Aorta (tissue), 5 donors: ENCODE results near the gene BMERB1. TPM values are rescaled to one million over a fixed set of nuclear protein-coding genes. Genes with fewer than 3 reads are reported as not detected.

Experiments
- ATAC-seq: fragments of 200-7000 bp; cut with Tn5 transposase; one replicate; pipeline ENCODE4 v1.9.1; 2022; ENCODE audit warnings: moderate library complexity; ENCODE audit not compliant: low FRiP score
- DNase-seq, 2 donors: peaks; one replicate each; pipeline ENCODE4 v3.0.0-alpha.2; 2020
- H3K27ac ChIP-seq, 2 donors: one replicate each; pipeline ENCODE4 v1.5.1; 2013; ENCODE audit warnings: low read length in 2 of 2, mild to moderate bottlenecking in 2 of 2, moderate library complexity in 2 of 2, control low read depth in 1 of 2, inconsistent platforms in 1 of 2, low read depth in 1 of 2
- H3K27me3 ChIP-seq, 2 donors: one replicate each; pipeline ENCODE4 v1.6.1; 2013; ENCODE audit warnings: control low read depth in 1 of 2, low read length in 1 of 2, mild to moderate bottlenecking in 1 of 2, moderate library complexity in 1 of 2; ENCODE audit not compliant: insufficient read depth in 2 of 2, control insufficient read depth in 1 of 2
- H3K36me3 ChIP-seq, 2 donors: one replicate each; pipeline ENCODE4 v1.6.1; 2013; ENCODE audit warnings: control low read depth in 1 of 2, low read length in 1 of 2, mild to moderate bottlenecking in 1 of 2; ENCODE audit not compliant: insufficient read depth in 2 of 2, control insufficient read depth in 1 of 2
- H3K4me1 ChIP-seq, 2 donors: one replicate each; pipeline ENCODE4 v1.6.1; 2013; ENCODE audit warnings: low read length in 2 of 2, control low read depth in 1 of 2, mild to moderate bottlenecking in 1 of 2, moderate library complexity in 1 of 2; ENCODE audit not compliant: insufficient read depth in 2 of 2, control insufficient read depth in 1 of 2
- H3K4me3 ChIP-seq, 2 donors: one replicate each; pipeline ENCODE4 v1.5.1; 2013; ENCODE audit warnings: low read length in 2 of 2, control low read depth in 1 of 2, mild to moderate bottlenecking in 1 of 2
- H3K9me3 ChIP-seq: one replicate; pipeline ENCODE4 v1.6.1; 2013; ENCODE audit warnings: mild to moderate bottlenecking, low read length; ENCODE audit not compliant: control insufficient read depth
- WGBS, 2 donors: extraction: QIAGEN DNeasy Blood & Tissue Kit; methylation state at CpG; one replicate each; pipeline ENCODE4 v1.1.7; 2013; 5-methylcytosine and 5-hydroxymethylcytosine counted together
- intact Hi-C, 2 donors: fragments of 100-400 bp; cut with DNase I; formaldehyde crosslinking; loops; one replicate each; pipeline versions ENCODE4 v1.14.2 to v1.15.0; 2022
- polyA plus RNA-seq, 2 donors: library from polyadenylated mRNA; stranded (reverse); fragments of 200-250 nt; gene quantifications; one replicate each; pipeline ENCODE4 v1.2.3, GENCODE V29; 2013
- total RNA-seq, 2 donors: library from RNA; stranded (reverse); fragmentation: NEBNext Ultra II Directional; extraction: Animal tissue kit (Norgen Biotek cat#: 25700); gene quantifications; one replicate each; pipeline ENCODE4 v1.2.1, GENCODE V29; 2021
- donor health status: healthy with polysubstance abuse.
- donor health status: Bipolar disorder and iron deficiency.
- donor health status: DM: no; HTN: no; CAD: no.
- donor health status: DM: no; HTN: no; CAD: no.
- donor health status: DM: yes; HTN: yes; CAD: no.

Gene BMERB1
- total and polyA plus RNA-seq, 4 donors: 52.2 to 76.7 (median 71.1) TPM

- no peaks in the 10 kb centered on the region for H3K36me3 ChIP-seq
- ATAC-seq (no peak), DNase-seq (no peak)
- no peak overlapping the region for H3K27ac ChIP-seq
- H3K27me3 ChIP-seq: no peaks in the 10 kb centered on the region
- H3K9me3 ChIP-seq: no peaks in the 10 kb centered on the region
- H3K4me3 ChIP-seq: no peak overlapping the region
- H3K4me1 ChIP-seq: no peaks in the 10 kb centered on the region
- intact Hi-C loops: no loop called here
- WGBS, 2 donors: 94 to 96% methylated on average over 5 of the region's 5 CpGs
Measured at GRCh38 chr16:15516609-15517008, 82.2 kb downstream of the BMERB1 start.

GRCh38 chr16:15517743-15518377, 83.5 kb downstream of the BMERB1 start:
- no peaks in the 10 kb centered on the region for H3K36me3 ChIP-seq
- no peak overlapping the region for H3K27ac ChIP-seq
- ATAC-seq (no peak), DNase-seq (no peak)
- no peaks in the 10 kb centered on the region for H3K9me3 ChIP-seq
- intact Hi-C loops: no loop called here
- H3K27me3 ChIP-seq: no peaks in the 10 kb centered on the region
- H3K4me1 ChIP-seq: no peaks in the 10 kb centered on the region
- H3K4me3 ChIP-seq: no peak overlapping the region
- 96 to 98% methylated on average over 3 of the region's 3 CpGs for WGBS, 2 donors

- no peaks in the 10 kb centered on the region for H3K4me1 ChIP-seq
- ATAC-seq: peak; percentile 57
- H3K36me3 ChIP-seq: no peaks in the 10 kb centered on the region
- DNase-seq: no peak
- intact Hi-C loops: no loop called here
- H3K27ac ChIP-seq: no peak overlapping the region
- H3K27me3 ChIP-seq: no peaks in the 10 kb centered on the region
- no peaks in the 10 kb centered on the region for H3K9me3 ChIP-seq
- WGBS, 2 donors: 47 to 49% methylated on average over 12 of the region's 12 CpGs
- H3K4me3 ChIP-seq: no peak overlapping the region
Measured at GRCh38 chr16:15518381-15519351, 84.3 kb downstream of the BMERB1 start.

- Histone ChIP-seq H3K36me3 (no peaks in the 10 kb centered on the region), H3K27ac (no peak overlapping the region), H3K4me3 (no peak overlapping the region), H3K4me1 (no peaks in the 10 kb centered on the region), H3K9me3 (no peaks in the 10 kb centered on the region), H3K27me3 (no peaks in the 10 kb centered on the region)
- intact Hi-C loops: no loop called here
- 93% methylated on average over 8 to 9 of the region's 9 CpGs for WGBS, 2 donors
- no peak for ATAC-seq
- DNase-seq: no peak
Measured at GRCh38 chr16:15519790-15520189, 85.4 kb downstream of the BMERB1 start.

GRCh38 chr16:15521390-15521757, 87.0 kb downstream of the BMERB1 start:
- DNase-seq (no peak), ATAC-seq (no peak)
- intact Hi-C loops: no loop called here
- Histone ChIP-seq H3K4me3 (no peak overlapping the region), H3K4me1 (no peaks in the 10 kb centered on the region), H3K36me3 (no peaks in the 10 kb centered on the region), H3K27me3 (no peaks in the 10 kb centered on the region), H3K9me3 (no peaks in the 10 kb centered on the region), H3K27ac (no peak overlapping the region)

GRCh38 chr16:15521758-15522509, 87.5 kb downstream of the BMERB1 start:
- 83 to 85% methylated on average over 10 of the region's 10 CpGs for WGBS, 2 donors
- Histone ChIP-seq H3K4me3 (no peak overlapping the region), H3K27ac (no peak overlapping the region), H3K36me3 (no peaks in the 10 kb centered on the region), H3K4me1 (no peaks in the 10 kb centered on the region), H3K27me3 (no peaks in the 10 kb centered on the region), H3K9me3 (no peaks in the 10 kb centered on the region)
- DNase-seq (no peak), ATAC-seq (peak; percentile 28)
- intact Hi-C loops: no loop called here

- H3K4me3 ChIP-seq: no peak overlapping the region
- no peaks in the 10 kb centered on the region for H3K4me1 ChIP-seq
- no peaks in the 10 kb centered on the region for H3K36me3 ChIP-seq
- no peaks in the 10 kb centered on the region for H3K9me3 ChIP-seq
- intact Hi-C loops: no loop called here
- no peaks in the 10 kb centered on the region for H3K27me3 ChIP-seq
- DNase-seq: peak in 1 of 2 donors; percentile 67
- no peak overlapping the region for H3K27ac ChIP-seq
- no peak for ATAC-seq
- WGBS, 2 donors: 91 to 93% methylated on average over 10 of the region's 10 CpGs
Measured at GRCh38 chr16:15523092-15523541, 88.7 kb downstream of the BMERB1 start.

- no peak for ATAC-seq
- 96% methylated on average over 4 of the region's 4 CpGs for WGBS, 2 donors
- Histone ChIP-seq H3K4me3 (no peak overlapping the region), H3K4me1 (no peaks in the 10 kb centered on the region), H3K27me3 (no peaks in the 10 kb centered on the region), H3K27ac (no peak overlapping the region), H3K9me3 (no peaks in the 10 kb centered on the region), H3K36me3 (no peaks in the 10 kb centered on the region)
- intact Hi-C loops: no loop called here
- no peak for DNase-seq
Measured at GRCh38 chr16:15523939-15524338, 89.6 kb downstream of the BMERB1 start.
